Measurements from ENCODE around the gene CAMK1D. TPM values are rescaled to one million over a fixed set of nuclear protein-coding genes. Genes with fewer than 3 reads are reported as not detected.

CAMK1D gene
- polyA plus RNA-seq, 1 experiment, result 1.1 TPM

DNA sequence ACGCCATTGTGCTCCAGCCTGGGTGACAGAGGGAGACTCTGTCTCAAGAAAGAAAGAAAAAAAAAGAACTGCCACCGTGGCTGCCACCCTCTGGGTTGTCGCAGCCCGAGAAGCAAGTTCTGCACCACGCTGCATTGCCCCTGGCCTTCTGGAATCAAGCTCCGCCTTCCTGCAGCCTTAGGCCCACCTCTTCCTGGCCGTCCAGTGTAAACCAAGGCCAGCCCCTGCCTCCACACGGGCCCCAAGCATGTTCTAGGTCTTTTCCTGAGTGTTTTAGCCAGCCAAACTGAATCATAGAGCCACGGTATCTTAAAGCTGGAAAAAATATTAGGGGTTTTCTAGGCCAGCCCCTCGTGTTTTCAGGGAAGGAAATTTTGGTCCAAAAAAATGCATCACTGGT is 463.2 kb downstream of the CAMK1D start:
- TF ChIP-seq, protein P1, sequence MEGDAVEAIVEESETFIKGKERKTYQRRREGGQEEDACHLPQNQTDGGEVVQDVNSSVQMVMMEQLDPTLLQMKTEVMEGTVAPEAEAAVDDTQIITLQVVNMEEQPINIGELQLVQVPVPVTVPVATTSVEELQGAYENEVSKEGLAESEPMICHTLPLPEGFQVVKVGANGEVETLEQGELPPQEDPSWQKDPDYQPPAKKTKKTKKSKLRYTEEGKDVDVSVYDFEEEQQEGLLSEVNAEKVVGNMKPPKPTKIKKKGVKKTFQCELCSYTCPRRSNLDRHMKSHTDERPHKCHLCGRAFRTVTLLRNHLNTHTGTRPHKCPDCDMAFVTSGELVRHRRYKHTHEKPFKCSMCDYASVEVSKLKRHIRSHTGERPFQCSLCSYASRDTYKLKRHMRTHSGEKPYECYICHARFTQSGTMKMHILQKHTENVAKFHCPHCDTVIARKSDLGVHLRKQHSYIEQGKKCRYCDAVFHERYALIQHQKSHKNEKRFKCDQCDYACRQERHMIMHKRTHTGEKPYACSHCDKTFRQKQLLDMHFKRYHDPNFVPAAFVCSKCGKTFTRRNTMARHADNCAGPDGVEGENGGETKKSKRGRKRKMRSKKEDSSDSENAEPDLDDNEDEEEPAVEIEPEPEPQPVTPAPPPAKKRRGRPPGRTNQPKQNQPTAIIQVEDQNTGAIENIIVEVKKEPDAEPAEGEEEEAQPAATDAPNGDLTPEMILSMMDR (IDR thresholded peaks at IDR 0.05; ENCODE audit: insufficient read depth, low read depth, low read length), result no peak

DNA sequence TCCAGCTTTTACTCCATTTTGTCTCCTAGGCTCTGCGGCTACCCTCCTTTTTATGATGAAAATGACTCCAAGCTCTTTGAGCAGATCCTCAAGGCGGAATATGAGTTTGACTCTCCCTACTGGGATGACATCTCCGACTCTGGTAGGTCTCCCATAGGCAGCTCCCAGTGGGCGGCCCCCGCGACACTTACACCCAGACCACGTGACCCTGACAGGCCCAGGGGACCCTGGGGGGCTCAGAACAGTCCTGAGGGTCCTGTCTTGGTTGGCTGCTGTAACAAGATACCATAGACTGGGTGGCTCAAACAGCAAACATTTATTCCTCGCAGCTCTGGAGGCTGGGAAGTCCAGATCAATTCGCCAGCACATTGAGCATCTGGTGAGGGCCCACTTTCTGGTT is 464.8 kb downstream of the CAMK1D start:
- DNase-seq (ENCODE audit: low read depth), result no peak
- Histone ChIP-seq H3K36me3 (ENCODE audit: control insufficient read depth, insufficient read depth, low read length) (no peaks in the 10 kb centered on the region), H3K4me3 (ENCODE audit: low read depth, low read length) (no peak overlapping the region), H3K27me3 (ENCODE audit: control insufficient read depth, insufficient read depth, low read length) (no peaks in the 10 kb centered on the region)
- CTCF ChIA-PET, result no interaction called here
- POLR2A ChIA-PET, result no interaction called here
- TF ChIP-seq, protein P1 (IDR thresholded peaks at IDR 0.05; ENCODE audit: insufficient read depth, low read depth, low read length), result no peak

More for the DNA sequence above, 463.2 kb downstream of the CAMK1D start:
- DNase-seq (ENCODE audit: low read depth), result no peak
- H3K36me3 ChIP-seq (ENCODE audit: control insufficient read depth, insufficient read depth, low read length), result no peaks in the 10 kb centered on the region
- H3K4me3 ChIP-seq (ENCODE audit: low read depth, low read length), result no peak overlapping the region
- ChIA-PET CTCF (no interaction called here), POLR2A (no interaction called here)
- H3K27me3 ChIP-seq (ENCODE audit: control insufficient read depth, insufficient read depth, low read length), result no peaks in the 10 kb centered on the region

DNA sequence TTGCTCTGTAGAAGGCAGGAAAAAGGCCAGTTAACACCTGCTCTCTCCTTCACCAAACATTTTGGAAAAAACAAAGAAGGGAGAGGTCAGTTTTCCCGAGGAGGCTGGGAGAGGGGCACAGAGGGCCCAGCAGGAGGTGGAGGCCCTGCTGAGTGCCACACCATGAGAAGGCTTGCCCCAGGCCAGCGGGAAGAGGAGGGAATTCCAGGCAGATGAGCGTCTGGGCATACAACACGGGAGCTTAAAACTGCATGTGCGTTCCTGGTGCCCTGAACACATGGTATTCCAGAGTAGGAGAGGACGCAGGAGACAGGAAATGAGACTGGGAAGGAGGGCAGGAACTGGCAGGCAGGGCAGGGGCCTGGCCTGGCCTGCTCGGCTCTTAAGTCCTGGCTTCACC is 469.7 kb downstream of the CAMK1D start:
- TF ChIP-seq, protein P1 (IDR thresholded peaks at IDR 0.05; ENCODE audit: insufficient read depth, low read depth, low read length), result no peak
- POLR2A ChIA-PET, result no interaction called here
- H3K36me3 ChIP-seq (ENCODE audit: control insufficient read depth, insufficient read depth, low read length), result no peaks in the 10 kb centered on the region
- no peak overlapping the region for H3K4me3 ChIP-seq (ENCODE audit: low read depth, low read length)
- CTCF ChIA-PET, result no interaction called here
- no peaks in the 10 kb centered on the region for H3K27me3 ChIP-seq (ENCODE audit: control insufficient read depth, insufficient read depth, low read length)
- DNase-seq (ENCODE audit: low read depth), result no peak

DNA sequence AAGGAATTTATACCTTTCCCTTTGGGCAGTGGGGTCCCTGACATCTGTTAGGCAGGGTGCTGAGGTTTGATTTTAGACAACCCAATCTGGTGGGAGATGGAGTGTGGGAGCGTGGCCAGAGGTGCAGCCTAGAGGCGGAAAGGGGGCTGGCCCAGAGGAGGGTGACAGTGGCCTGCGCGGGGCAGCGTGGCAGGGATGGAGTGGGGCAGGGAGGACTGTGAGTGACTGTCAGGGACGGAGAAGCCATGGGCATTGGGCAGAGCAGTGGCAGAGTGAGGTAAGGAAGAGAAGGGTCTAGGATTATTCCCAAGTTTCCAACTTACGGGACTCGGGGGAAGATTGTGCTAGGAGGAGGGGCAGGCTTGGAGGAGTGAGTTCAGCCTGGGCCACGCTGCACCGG is 470.3 kb downstream of the CAMK1D start:
- TF ChIP-seq, protein P1 (IDR thresholded peaks at IDR 0.05; ENCODE audit: insufficient read depth, low read depth, low read length), result no peak
- no peak overlapping the region for H3K4me3 ChIP-seq (ENCODE audit: low read depth, low read length)
- DNase-seq (ENCODE audit: low read depth), result no peak
- CTCF ChIA-PET, result no interaction called here
- POLR2A ChIA-PET, result no interaction called here
- no peaks in the 10 kb centered on the region for H3K36me3 ChIP-seq (ENCODE audit: control insufficient read depth, insufficient read depth, low read length)
- no peaks in the 10 kb centered on the region for H3K27me3 ChIP-seq (ENCODE audit: control insufficient read depth, insufficient read depth, low read length)

DNA sequence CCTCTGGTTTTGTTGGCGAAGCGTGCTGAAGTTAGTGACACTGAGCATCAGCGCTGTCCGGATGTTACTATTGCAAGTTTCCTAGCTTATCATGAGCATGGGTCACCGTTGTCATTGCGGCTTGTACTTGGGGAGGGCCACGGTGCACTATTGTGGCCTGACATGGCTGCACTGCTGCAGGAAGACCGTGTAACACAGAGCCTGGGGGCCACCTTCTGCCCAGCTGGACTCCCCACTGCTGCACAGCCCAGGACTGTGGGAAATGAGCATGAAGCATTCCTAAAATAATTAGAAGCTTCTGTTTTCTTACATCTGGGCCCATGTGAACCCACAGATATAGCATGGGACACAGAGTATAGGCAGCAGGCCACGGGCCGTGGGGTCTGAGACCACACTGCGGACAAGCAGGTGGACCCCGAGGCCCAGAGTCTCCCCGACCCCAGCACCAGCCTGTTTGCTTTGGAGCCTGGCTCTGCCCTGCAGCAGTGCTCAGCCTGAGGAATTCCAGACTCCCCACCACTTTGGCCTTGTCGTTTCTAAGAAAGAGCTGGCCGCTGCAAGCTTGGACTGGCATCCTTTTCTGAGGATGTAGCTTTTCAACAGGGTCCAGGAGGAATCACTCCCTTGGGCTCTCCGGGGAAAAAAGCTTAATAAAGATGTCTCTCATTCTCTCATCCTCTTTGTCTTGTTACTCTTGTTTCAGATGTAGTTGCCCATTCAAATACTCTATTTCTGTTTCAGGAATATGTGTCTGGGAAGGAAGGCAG is 473.0 kb downstream of the CAMK1D start:
- TF ChIP-seq, protein P1 (IDR thresholded peaks at IDR 0.05; ENCODE audit: insufficient read depth, low read depth, low read length), result no peak
- Histone ChIP-seq H3K27me3 (ENCODE audit: control insufficient read depth, insufficient read depth, low read length) (no peaks in the 10 kb centered on the region), H3K4me3 (ENCODE audit: low read depth, low read length) (no peak overlapping the region), H3K36me3 (ENCODE audit: control insufficient read depth, insufficient read depth, low read length) (no peaks in the 10 kb centered on the region)
- POLR2A ChIA-PET, result no interaction called here
- no peak for DNase-seq (ENCODE audit: low read depth)
- CTCF ChIA-PET, result no interaction called here
